CD4-positive, alpha-beta T cell treated with Interleukin-4 for 1 hour (primary cell): Measurements from ENCODE around the gene INSRR.

Experiments used
- DNase-seq, 2 donors: peaks; one replicate each; pipeline ENCODE4 v3.0.0-alpha.2; 2020 to 2022

The INSRR gene

GRCh38 chr1:156873659-156874058 lies 14.7 kb upstream of the INSRR start:
- no peak for DNase-seq

GRCh38 chr1:156869455-156869854 lies 10.5 kb upstream of the INSRR start:
- DNase-seq: no peak

GRCh38 chr1:156868341-156868740 lies 9.4 kb upstream of the INSRR start:
- DNase-seq: no peak

- DNase-seq: no peak
Measured at GRCh38 chr1:156866249-156866909, 7.5 kb upstream of the INSRR start.

- no peak for DNase-seq
Measured at GRCh38 chr1:156865865-156866248, 6.9 kb upstream of the INSRR start.

GRCh38 chr1:156865258-156865657 lies 6.3 kb upstream of the INSRR start:
- DNase-seq: no peak

- no peak for DNase-seq
Measured at GRCh38 chr1:156864796-156865195, 5.9 kb upstream of the INSRR start.

- DNase-seq: no peak
Measured at GRCh38 chr1:156863631-156864030, 4.7 kb upstream of the INSRR start.

GRCh38 chr1:156862997-156863599 lies 4.2 kb upstream of the INSRR start:
- peak in 1 of 2 donors; percentile 5 for DNase-seq

GRCh38 chr1:156862584-156862983 lies 3.7 kb upstream of the INSRR start:
- DNase-seq: no peak

GRCh38 chr1:156860628-156861423 lies 1.9 kb upstream of the INSRR start, which contains the start of gene NTRK1:
NTRK1 (plus strand) TSS chr1:156860865; CDS start chr1:156860935, 70 bp downstream.
- DNase-seq: peak; percentile 52 to 67

GRCh38 chr1:156860113-156860627 lies 1.3 kb upstream of the INSRR start:
- DNase-seq: peak; percentile 52 to 60

GRCh38 chr1:156859523-156860112 lies 701 bp upstream of the INSRR start:
- DNase-seq: no peak

- no peak for DNase-seq
Measured at GRCh38 chr1:156858555-156858956, 361 bp downstream of the INSRR start.

- no peak for DNase-seq
Measured at GRCh38 chr1:156857532-156857931, 1.4 kb downstream of the INSRR start.

- DNase-seq: no peak
Measured at GRCh38 chr1:156856282-156856785, 2.6 kb downstream of the INSRR start.

GRCh38 chr1:156854634-156855033 lies 4.3 kb downstream of the INSRR start:
- DNase-seq: no peak

GRCh38 chr1:156853761-156854160 lies 5.2 kb downstream of the INSRR start:
- no peak for DNase-seq

- no peak for DNase-seq
Measured at GRCh38 chr1:156852418-156852874, 6.5 kb downstream of the INSRR start.

- DNase-seq: no peak
Measured at GRCh38 chr1:156851779-156852417, 7.0 kb downstream of the INSRR start.

GRCh38 chr1:156849151-156849496 lies 9.8 kb downstream of the INSRR start:
- DNase-seq: no peak

- peak; percentile 81 to 83 for DNase-seq
Measured at GRCh38 chr1:156848461-156849150, 10.3 kb downstream of the INSRR start.
